Hepatocyte (in vitro differentiated cells): ENCODE measurements around the gene LGALS12. TPM values are rescaled to one million over a fixed set of nuclear protein-coding genes. Genes with fewer than 3 reads are reported as not detected.

ENCODE experiments used
- DNase-seq: peaks from one replicate; pipeline ENCODE4 v3.0.0-alpha.2; 2016; ENCODE audit warnings: low spot score
- H2AFZ ChIP-seq: fragments of 200-600 bp; sonication (generic); 2 replicates; pipeline ENCODE4 v1.6.0; 2016; ENCODE audit warnings: antibody characterized with exemption, mild to moderate bottlenecking
- H3K27ac ChIP-seq: fragments of 200-600 bp; sonication (generic); 2 replicates; pipeline ENCODE4 v1.5.1; 2016; ENCODE audit warnings: mild to moderate bottlenecking
- H3K27me3 ChIP-seq: fragments of 200-600 bp; sonication (generic); 2 replicates; pipeline ENCODE4 v1.6.1; 2016
- H3K36me3 ChIP-seq: fragments of 200-600 bp; sonication (generic); replicated peaks from 2 replicates; pipeline ENCODE4 v1.5.1; 2016; ENCODE audit warnings: low read depth; ENCODE audit not compliant: insufficient read depth
- H3K4me1 ChIP-seq: fragments of 200-600 bp; sonication (generic); 2 replicates; pipeline ENCODE4 v1.5.1; 2016; ENCODE audit warnings: mild to moderate bottlenecking, moderate library complexity; ENCODE audit not compliant: insufficient read depth
- H3K4me2 ChIP-seq: fragments of 200-600 bp; sonication (generic); 2 replicates; pipeline ENCODE4 v1.6.0; 2016
- H3K4me3 ChIP-seq: fragments of 200-600 bp; sonication (generic); 2 replicates; pipeline ENCODE4 v1.5.1; 2016; ENCODE audit warnings: mild to moderate bottlenecking
- H3K79me2 ChIP-seq: fragments of 200-600 bp; sonication (generic); 2 replicates; pipeline ENCODE4 v1.6.0; 2017; ENCODE audit warnings: mild to moderate bottlenecking
- H3K9me2 ChIP-seq: fragments of 200-600 bp; sonication (generic); replicated peaks from 2 replicates; pipeline ENCODE4 v1.6.0; 2017; ENCODE audit warnings: mild to moderate bottlenecking; ENCODE audit not compliant: insufficient read depth
- H3K9me3 ChIP-seq: fragments of 200-600 bp; sonication (generic); 2 replicates; pipeline ENCODE4 v1.5.1; 2016; ENCODE audit warnings: low read depth, mild to moderate bottlenecking
- H4K20me1 ChIP-seq: fragments of 200-600 bp; sonication (generic); 2 replicates; pipeline ENCODE4 v1.6.0; 2016; ENCODE audit warnings: mild to moderate bottlenecking; ENCODE audit not compliant: insufficient read depth, poor library complexity, severe bottlenecking
- EZH2 ChIP-seq: fragments of 200-600 bp; sonication (generic); IDR thresholded peaks from 2 replicates; pipeline ENCODE4 v1.6.1; 2016; ENCODE audit warnings: antibody characterized with exemption, mild to moderate bottlenecking, borderline replicate concordance
- EZH2phosphoT487 ChIP-seq: fragments of 200-600 bp; sonication (generic); IDR thresholded peaks from one replicate; pipeline ENCODE4 v1.6.1; 2018; ENCODE audit warnings: antibody characterized with exemption, mild to moderate bottlenecking, low read depth, moderate library complexity; ENCODE audit not compliant: unreplicated experiment, severe bottlenecking
- WGBS: methylation state at CpG from one replicate; pipeline ENCODE4 v1.1.6; 2016; ENCODE audit warnings: low lambda C conversion rate; ENCODE audit errors: missing lambda C conversion rate; 5-methylcytosine and 5-hydroxymethylcytosine counted together
- polyA plus RNA-seq: library from polyadenylated mRNA; unstranded; fragments of >200 nt; fragmentation: Nextera tagmentation; extraction: Ambion mirVana; gene quantifications from 2 replicates; pipeline ENCODE4 v1.2.1, GENCODE V29; 2016
- total RNA-seq: library from RNA; depleted of rRNA; stranded (reverse); fragments of >200 nt; gene quantifications from 2 replicates; pipeline ENCODE4 v1.2.3, GENCODE V29; 2014
- TF ChIP-seq, protein P1 (sequence below): fragments of 200-600 bp; sonication (generic); IDR thresholded peaks from 2 replicates; pipeline ENCODE4 v1.5.1; 2016; ENCODE audit warnings: antibody characterized with exemption, mild to moderate bottlenecking; ENCODE audit not compliant: poor library complexity

LGALS12 gene, protein sequence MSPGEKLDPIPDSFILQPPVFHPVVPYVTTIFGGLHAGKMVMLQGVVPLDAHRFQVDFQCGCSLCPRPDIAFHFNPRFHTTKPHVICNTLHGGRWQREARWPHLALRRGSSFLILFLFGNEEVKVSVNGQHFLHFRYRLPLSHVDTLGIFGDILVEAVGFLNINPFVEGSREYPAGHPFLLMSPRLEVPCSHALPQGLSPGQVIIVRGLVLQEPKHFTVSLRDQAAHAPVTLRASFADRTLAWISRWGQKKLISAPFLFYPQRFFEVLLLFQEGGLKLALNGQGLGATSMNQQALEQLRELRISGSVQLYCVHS
- total RNA-seq (not detected in 2 replicates), polyA plus RNA-seq (not detected in 2 replicates)

DNA sequence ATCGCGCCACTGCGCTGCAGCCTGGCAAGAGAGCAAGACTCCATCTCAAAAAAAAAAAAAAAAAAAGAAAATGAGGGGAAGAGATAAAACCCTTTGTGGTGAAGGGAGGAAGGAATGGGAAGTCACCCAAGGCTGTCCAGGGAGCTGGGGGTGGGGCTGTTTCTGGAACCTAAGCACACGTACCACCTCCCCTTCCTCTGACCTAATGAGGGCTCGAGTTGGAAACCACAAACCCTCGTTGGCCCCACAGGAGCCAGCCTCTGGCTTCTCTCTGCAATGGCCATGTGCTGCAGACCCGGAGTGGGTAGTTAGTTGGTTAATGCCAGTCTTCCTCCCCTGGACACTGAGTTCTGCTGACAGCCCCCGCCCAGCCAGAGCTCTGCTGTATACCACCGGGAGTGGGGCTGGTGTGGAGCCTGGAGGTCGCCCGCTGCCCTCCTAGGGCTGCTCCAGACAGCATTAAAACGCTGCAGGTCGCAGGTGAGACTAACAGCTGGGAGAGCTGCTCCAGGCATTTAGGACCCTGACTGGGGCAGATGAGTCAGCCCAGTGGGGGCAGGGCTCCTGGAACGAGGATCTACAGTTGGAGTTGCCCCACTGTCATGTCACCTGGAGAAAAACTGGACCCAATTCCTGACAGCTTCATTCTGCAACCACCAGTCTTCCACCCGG is at the start of gene LGALS12:
LGALS12 (plus strand) TSS at position 228 of the 672 bp plus-strand sequence; CDS start at position 603, 375 bp downstream.
- Histone ChIP-seq H3K36me3 (no peaks in the 10 kb centered on the region), H3K4me3 (no peak within 1 kb of the TSS), H3K27ac (no peak within 1 kb of the TSS), H3K9me3 (no peaks in the 10 kb centered on the region), H3K79me2 (no peaks in the 10 kb centered on the region), H3K9me2 (no peaks in the 10 kb centered on the region), H2AFZ (no peak within 1 kb of the TSS), H3K27me3 (no peaks in the 10 kb centered on the region), H3K4me1 (peaks cover 5% of the 10 kb centered on the region), H3K4me2 (no peak within 1 kb of the TSS), H4K20me1 (no peaks in the 10 kb centered on the region)
- WGBS = 58% methylated on average over 15 of the region's 15 CpGs
- no peak for DNase-seq
- TF ChIP-seq EZH2 (no peak), EZH2phosphoT487 (no peak)
- TF ChIP-seq, protein P1, sequence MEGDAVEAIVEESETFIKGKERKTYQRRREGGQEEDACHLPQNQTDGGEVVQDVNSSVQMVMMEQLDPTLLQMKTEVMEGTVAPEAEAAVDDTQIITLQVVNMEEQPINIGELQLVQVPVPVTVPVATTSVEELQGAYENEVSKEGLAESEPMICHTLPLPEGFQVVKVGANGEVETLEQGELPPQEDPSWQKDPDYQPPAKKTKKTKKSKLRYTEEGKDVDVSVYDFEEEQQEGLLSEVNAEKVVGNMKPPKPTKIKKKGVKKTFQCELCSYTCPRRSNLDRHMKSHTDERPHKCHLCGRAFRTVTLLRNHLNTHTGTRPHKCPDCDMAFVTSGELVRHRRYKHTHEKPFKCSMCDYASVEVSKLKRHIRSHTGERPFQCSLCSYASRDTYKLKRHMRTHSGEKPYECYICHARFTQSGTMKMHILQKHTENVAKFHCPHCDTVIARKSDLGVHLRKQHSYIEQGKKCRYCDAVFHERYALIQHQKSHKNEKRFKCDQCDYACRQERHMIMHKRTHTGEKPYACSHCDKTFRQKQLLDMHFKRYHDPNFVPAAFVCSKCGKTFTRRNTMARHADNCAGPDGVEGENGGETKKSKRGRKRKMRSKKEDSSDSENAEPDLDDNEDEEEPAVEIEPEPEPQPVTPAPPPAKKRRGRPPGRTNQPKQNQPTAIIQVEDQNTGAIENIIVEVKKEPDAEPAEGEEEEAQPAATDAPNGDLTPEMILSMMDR = no peak

DNA sequence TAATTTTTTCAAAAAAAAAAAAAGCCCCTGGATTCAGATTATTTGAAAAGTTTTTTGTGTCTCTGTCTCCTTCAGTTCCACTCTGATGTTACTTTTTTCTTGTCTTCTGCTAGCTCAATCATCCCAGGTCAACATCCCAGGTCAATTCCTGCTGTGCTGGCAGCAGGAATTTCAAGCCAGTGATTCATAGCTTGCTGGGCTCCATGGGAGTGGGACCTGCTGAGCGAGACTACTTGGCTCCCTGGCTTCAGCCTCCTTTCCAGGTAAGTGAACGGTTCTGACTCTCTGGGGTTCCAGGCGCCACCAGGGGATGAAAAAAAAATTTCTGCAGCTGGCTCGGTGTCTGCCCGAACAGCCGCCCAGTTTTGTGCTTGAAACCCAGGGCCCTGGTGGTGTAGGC is 46.3 kb upstream of the LGALS12 start:
- no peaks in the 10 kb centered on the region for H3K9me2 ChIP-seq
- no peaks in the 10 kb centered on the region for H4K20me1 ChIP-seq
- TF ChIP-seq EZH2phosphoT487 (no peak), EZH2 (no peak)
- TF ChIP-seq, protein P1 = no peak
- H3K4me2 ChIP-seq = no peak overlapping the region
- no peak overlapping the region for H3K4me3 ChIP-seq
- H3K27me3 ChIP-seq = no peaks in the 10 kb centered on the region
- H3K27ac ChIP-seq = no peak overlapping the region
- H3K36me3 ChIP-seq = no peaks in the 10 kb centered on the region
- no peaks in the 10 kb centered on the region for H3K79me2 ChIP-seq
- DNase-seq = no peak
- WGBS = 44% methylated on average over 6 of the region's 6 CpGs
- H2AFZ ChIP-seq = no peak overlapping the region
- H3K4me1 ChIP-seq = no peaks in the 10 kb centered on the region
- no peaks in the 10 kb centered on the region for H3K9me3 ChIP-seq

DNA sequence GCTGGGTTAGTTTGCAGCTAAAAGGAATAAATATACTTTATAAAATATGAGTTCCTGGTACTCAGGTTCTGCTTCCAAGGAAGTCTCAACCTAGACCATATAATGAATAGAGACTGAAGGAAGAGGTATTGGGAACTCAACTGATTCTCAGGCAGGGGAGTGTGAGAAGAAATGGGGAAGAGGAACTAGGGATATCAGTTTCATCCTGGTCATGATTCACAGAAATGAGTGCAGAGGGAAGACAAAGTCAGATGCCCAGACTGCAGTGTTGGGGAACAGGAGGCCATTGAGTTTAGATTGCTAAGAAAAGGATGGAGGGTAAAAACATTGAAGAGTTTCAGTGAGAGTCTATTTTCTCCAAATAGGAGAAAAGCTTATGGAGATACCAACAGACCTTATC is 43.7 kb upstream of the LGALS12 start:
- TF ChIP-seq, protein P1 = no peak
- TF ChIP-seq EZH2phosphoT487 = no peak
- no peak overlapping the region for H2AFZ ChIP-seq
- no peaks in the 10 kb centered on the region for H3K79me2 ChIP-seq
- H3K9me2 ChIP-seq = no peaks in the 10 kb centered on the region
- no peaks in the 10 kb centered on the region for H4K20me1 ChIP-seq
- no peaks in the 10 kb centered on the region for H3K9me3 ChIP-seq
- H3K4me3 ChIP-seq = no peak overlapping the region
- H3K4me1 ChIP-seq = no peaks in the 10 kb centered on the region
- H3K27ac ChIP-seq = no peak overlapping the region
- no peak overlapping the region for H3K4me2 ChIP-seq
- H3K27me3 ChIP-seq = no peaks in the 10 kb centered on the region
- H3K36me3 ChIP-seq = no peaks in the 10 kb centered on the region
- no peak for DNase-seq
